Measurements from ENCODE around the gene GAK. TPM values are rescaled to one million over a fixed set of nuclear protein-coding genes. Genes with fewer than 3 reads are reported as not detected.

Gene GAK
- total RNA-seq, 6 experiments from 2014 or later, result 65.8 to 72.9 (median 69.1) TPM

GRCh38 chr4:890036-890695 lies 42.0 kb downstream of the GAK start:
- H3K27me3 Mint-ChIP-seq (ENCODE audit: insufficient read depth), result no peaks in the 10 kb centered on the region; the same call in 1 of the 2 replicates
- H3K4me1 Mint-ChIP-seq (ENCODE audit: low read depth), result no peaks in the 10 kb centered on the region
- H3K27ac Mint-ChIP-seq, result no peak overlapping the region
- TF ChIP-seq CTCF (IDR thresholded peaks at IDR 0.05), result no peak
- no peak overlapping the region for H3K4me3 Mint-ChIP-seq
- peaks cover 19% of the 10 kb centered on the region for H3K36me3 Mint-ChIP-seq (ENCODE audit: low read depth)
- no peaks in the 10 kb centered on the region for H3K9me3 Mint-ChIP-seq
- no peak for DNase-seq

- Mint-ChIP-seq H3K4me3 (no peak overlapping the region), H3K27me3 (ENCODE audit: insufficient read depth) (no peaks in the 10 kb centered on the region; the same call in 1 of the 2 replicates), H3K36me3 (ENCODE audit: low read depth) (peaks cover 19% of the 10 kb centered on the region), H3K9me3 (no peaks in the 10 kb centered on the region), H3K4me1 (ENCODE audit: low read depth) (no peaks in the 10 kb centered on the region), H3K27ac (no peak overlapping the region)
- no peak for TF ChIP-seq CTCF (IDR thresholded peaks at IDR 0.05)
- no peak for DNase-seq
These were observed 42.6 kb downstream of the GAK start for GRCh38 chr4:889516-889915.

GRCh38 chr4:888029-888428 lies 44.1 kb downstream of the GAK start:
- no peak overlapping the region for H3K4me3 Mint-ChIP-seq
- H3K36me3 Mint-ChIP-seq (ENCODE audit: low read depth), result peaks cover 19% of the 10 kb centered on the region
- no peak for DNase-seq
- TF ChIP-seq CTCF (IDR thresholded peaks at IDR 0.05), result no peak
- H3K4me1 Mint-ChIP-seq (ENCODE audit: low read depth), result no peaks in the 10 kb centered on the region
- H3K9me3 Mint-ChIP-seq, result no peaks in the 10 kb centered on the region
- H3K27me3 Mint-ChIP-seq (ENCODE audit: insufficient read depth), result no peaks in the 10 kb centered on the region; the same call in 1 of the 2 replicates
- H3K27ac Mint-ChIP-seq, result no peak overlapping the region

- Mint-ChIP-seq H3K36me3 (ENCODE audit: low read depth) (peaks cover 19% of the 10 kb centered on the region), H3K27me3 (ENCODE audit: insufficient read depth) (peaks cover under 1% of the 10 kb centered on the region; the same call in 1 of the 2 replicates), H3K27ac (no peak overlapping the region), H3K9me3 (no peaks in the 10 kb centered on the region), H3K4me3 (no peak overlapping the region; the same call in 1 of the 2 replicates), H3K4me1 (ENCODE audit: low read depth) (no peaks in the 10 kb centered on the region)
- DNase-seq, result no peak
- TF ChIP-seq CTCF (IDR thresholded peaks at IDR 0.05), result no peak
These were observed 44.9 kb downstream of the GAK start for GRCh38 chr4:887034-887763.

- peaks cover 3% of the 10 kb centered on the region; the same call in 1 of the 2 replicates for H3K27me3 Mint-ChIP-seq (ENCODE audit: insufficient read depth)
- H3K4me3 Mint-ChIP-seq, result no peak overlapping the region
These were observed 45.9 kb downstream of the GAK start for GRCh38 chr4:886244-886643.

More at GRCh38 chr4:886244-886643, 45.9 kb downstream of the GAK start:
- no peak for DNase-seq
- Mint-ChIP-seq H3K27ac (no peak overlapping the region), H3K9me3 (no peaks in the 10 kb centered on the region), H3K4me1 (ENCODE audit: low read depth) (no peaks in the 10 kb centered on the region), H3K36me3 (ENCODE audit: low read depth) (peaks cover 19% of the 10 kb centered on the region)
- TF ChIP-seq CTCF (IDR thresholded peaks at IDR 0.05), result no peak
